HG03139 (cell line): ENCODE results near the gene GRIA1.
"Not testable (repeated sequence)": the region's sequence is repeated elsewhere in the genome, so short reads cannot be mapped to it uniquely, and the experiment has no call there.

Experiments used
- ATAC-seq: cut with Tn5 transposase; IDR thresholded peaks from one replicate; pipeline ENCODE4 v1.9.1; 2021; ENCODE audit not compliant: unreplicated experiment

Gene GRIA1

DNA sequence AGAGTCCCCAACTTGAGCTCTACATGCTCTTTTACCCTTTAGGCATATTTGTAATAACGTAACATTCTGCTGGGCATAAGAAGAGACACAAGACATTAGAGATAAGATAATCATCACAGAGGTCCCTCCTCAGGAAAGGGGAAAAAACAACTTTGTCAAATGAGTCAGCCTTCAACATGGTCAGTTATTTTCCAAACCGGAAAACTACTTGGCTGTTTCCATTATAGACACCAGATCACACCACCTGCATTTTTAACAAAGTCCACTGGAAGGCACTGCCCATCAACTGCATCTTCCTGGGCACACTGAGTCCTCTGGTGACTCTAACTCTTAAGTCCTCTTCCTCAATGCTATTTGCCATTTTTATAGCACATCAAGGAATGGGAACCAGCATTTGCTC is 326.4 kb downstream of the GRIA1 start:
- ATAC-seq, result no peak

DNA sequence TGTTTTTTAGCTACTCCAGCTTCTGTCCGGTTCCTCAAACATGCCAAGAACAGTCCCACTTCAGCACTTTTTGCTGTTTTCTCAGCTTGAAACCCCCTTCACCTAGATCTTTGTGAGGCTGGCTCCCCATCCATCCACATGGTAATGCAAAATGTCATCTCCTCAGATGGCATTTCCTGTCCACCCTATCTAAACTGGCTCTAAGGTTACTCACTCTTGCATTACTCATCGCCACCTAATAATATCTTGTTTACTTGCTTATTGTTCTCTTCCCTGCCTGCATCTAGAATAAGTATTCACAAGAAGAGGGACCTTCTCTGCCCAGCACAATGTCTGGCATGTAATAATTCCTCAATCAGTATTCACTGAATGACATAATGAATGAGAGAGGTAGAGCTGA is 328.2 kb downstream of the GRIA1 start:
- no peak for ATAC-seq

DNA sequence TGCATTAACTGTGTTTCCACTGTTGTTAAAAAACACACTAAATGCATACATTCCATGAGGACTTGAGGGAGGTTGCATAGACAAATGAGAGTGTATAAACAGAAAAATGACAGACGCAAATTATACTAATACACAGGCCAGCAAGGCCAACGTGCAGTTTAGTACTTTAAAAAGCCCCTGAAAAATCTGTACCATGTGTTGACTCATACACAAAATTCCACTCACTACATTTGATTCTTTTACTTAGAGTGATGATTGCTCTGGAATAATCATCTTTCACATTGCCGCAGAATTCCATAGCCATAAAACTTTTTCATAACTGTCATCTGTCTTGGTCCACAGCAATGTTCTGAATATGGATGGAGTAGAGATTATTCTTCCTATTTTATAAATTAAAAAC is 332.6 kb downstream of the GRIA1 start:
- no peak for ATAC-seq

DNA sequence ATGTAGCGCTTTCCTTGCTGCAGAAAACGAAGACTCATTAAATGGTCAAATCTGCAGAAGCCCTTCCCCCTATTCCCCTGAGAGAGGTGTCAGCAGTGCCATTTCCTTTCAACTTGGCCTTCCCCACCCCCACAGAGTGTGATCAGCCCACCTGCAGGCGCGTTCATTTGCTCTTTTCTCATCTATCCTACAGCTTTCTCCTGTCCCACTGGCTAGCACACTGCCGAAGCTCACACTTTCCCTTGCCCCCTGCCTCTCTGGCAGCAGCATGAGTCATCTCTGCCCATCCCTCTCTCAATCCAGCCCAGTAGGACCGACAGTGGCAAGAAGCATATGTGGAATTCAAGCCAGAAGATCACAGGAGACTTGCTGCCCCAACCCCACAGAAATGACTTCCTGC is 334.4 kb downstream of the GRIA1 start:
- no peak for ATAC-seq

DNA sequence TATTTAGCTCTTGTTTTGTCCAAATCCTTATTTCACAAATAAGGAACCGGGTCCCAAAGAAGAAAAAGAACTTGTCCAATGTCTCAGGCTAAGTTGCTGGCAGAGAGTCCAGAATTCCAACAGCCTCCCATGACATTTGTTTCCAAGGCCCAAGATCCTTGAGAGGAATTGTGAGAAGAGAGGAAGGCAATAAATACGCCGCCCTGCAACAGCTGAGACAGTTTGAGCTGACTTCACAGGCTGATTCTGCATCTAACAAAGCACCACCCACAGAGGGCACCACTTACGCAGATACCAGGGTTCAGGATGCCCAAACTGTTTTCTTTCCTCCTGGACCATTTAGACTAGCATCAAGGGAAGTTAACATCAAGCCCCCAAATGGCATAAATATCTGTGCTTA is 336.9 kb downstream of the GRIA1 start:
- no peak for ATAC-seq

DNA sequence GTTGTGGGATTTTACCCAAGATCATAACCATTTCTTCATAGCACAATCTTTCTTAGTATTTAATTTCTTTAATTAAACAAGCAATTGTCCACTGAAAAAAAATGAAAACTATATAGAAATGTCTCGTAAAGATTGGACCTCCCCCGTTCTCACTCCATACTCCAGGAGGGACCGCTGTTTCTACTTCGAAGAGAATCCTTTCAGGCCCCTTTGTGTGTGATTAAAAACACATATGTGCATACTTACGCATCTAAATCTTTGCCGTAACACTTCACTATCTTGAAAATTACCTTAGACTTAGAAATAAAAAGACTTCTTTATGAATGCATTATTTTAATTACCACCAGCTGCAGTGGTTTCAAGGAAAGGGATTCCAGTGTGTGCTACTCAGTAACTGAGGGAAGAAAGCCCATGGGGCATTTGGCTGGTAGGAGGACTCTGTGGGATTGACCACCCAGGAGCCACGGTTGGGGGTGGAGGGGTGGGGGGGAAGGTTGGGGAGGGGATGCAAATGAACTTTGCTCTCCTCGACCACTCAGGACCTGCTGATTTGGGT is 339.1 kb downstream of the GRIA1 start:
- ATAC-seq, result no peak

DNA sequence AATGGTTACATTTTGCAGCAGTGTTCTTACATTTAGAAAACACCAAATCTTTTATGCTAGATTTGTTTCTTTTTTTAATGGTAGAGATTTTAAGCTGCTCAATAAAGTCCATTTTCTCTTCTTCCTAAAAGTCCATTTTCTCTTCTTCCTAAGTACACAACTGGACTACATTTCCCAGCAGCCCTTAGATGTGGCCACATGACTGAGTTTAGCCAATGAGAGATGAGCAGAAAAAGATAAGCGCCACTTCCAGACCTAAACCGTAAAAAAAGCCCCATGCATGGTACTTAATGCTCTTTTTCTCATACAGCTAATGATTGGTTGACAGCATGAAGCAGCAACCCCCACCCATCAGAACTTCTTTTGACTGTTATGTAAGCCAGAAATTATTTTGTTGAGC is 341.5 kb downstream of the GRIA1 start:
- peak; percentile 77 for ATAC-seq

DNA sequence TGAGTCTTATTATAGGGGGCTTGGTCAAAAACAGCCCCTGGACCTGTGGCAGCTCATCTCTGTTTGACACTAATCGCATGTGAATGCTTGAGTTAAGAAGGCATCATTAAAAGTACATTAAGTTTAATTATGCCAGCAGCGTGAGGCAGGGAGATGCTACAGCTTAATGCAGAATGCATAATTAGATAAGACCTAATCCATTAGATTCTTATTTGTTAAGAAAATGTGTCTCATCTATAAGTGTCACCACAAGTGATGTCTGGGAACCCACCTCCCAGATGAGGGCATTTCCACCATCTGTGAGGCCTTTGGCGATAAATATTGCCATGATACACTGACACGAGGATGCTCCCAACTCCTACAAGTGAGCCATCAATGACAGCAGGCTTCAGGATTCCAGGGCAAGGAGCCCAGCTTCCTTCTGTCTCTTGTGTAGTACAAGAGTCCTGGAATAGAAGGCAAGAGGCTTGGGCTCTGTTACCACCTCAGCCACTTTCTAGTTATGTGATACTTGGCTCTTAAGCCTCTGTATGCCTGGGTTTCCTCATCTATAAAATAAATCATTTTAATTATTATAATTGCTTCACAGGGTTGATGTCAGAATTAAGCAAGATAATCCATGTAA is 345.5 kb downstream of the GRIA1 start:
- no peak for ATAC-seq

DNA sequence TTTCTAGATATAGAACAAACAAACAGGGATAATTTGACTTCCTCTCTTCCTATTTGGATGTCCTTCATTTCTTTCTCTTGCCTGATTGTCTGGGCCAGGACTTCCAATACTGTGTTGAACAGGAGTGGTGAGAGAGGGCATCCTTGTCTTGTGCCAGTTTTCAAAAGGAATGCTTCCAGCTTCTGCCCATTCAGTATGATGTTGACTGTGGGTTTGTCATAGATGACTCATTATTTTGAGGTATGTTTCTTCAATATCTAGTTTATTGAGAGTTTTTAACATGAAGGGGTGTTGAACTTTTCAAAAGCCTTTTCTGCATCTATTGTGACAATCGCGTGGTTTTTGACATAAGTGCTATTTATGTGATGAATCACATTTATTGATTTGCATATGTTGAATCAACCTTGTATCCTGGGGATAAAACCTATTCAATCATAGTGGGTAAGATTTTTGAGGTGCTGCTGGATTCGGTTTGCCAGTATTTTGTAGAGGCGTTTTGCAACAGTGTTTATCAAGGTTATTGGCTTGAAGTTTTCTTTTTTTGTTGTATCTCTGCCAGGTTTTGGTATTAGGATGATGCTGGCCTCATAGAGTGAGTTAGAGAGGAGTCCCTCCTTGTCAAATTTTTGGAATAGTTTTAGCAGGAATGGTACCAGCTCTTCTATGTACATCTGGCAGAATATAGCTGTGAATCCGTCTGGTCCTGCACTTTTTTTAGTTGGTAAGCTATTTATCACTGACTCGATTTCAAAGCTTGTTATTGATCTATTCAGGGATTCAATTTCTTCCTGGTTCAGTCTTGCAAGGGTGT is 359.0 kb downstream of the GRIA1 start:
- ATAC-seq, result not testable (repeated sequence)

DNA sequence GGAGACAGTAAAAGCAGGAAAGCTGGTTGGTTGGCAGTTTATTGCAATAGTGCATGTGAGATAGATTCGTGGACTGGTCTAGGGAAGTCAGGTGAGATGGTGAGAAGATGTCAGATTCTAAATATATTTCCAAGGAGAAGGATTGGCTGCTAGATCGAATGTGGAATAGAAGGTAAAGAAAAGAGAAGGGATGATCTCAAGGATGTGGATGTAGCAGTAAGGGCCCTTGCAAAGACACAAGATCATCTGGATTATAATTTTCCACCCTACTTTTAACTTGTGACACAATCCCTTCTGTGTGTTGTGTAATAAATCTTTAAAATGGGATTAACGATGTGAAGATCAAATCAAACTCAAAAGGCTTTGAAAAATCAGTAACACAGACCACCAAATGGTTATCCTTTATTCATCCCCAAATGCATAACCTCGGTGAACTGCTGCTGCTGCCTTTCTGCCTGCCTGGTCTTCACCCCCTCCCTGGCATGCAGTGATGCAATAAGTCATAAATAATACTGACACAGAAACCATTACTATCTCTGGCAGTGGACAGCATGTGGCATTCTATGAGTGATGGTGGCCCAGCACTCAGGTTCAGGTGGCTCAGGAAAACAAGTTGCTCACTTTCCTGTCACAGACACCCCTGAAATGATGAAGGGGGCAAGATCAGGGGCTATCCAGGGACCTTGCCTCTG is 369.9 kb downstream of the GRIA1 start:
- no peak for ATAC-seq

DNA sequence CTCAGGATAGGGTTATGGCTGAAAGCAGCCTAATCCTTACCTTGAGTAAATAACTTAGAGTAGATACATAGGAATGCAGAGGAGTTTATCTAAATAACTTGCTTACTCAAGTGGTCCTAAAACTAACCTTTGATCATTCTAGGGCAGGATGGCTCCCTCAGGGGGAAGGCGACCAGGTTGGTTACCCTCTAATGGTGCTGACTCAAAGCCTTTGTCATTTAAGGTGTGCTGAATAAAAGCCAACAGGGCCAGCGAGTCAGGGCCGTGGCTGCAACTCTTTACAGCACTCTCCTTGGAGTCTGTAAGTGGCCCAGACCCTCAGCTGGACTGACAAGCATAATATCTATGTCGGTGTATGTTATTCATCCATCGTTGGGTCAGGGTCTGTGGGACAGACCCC is 372.4 kb downstream of the GRIA1 start:
- ATAC-seq, result not testable (repeated sequence)
